Sigmoid colon (tissue), 7 donors: ENCODE measurements around the gene KRT76. TPM values are rescaled to one million over a fixed set of nuclear protein-coding genes. Genes with fewer than 3 reads are reported as not detected.

Experiments
- DNase-seq: peaks from one replicate; pipeline ENCODE4 v3.0.0-alpha.2; 2019
- H3K27ac ChIP-seq, 4 donors: fragments of 200-600 bp; sonication (generic); one replicate each; pipeline ENCODE4 v1.5.1; 2016 to 2019; ENCODE audit warnings: mild to moderate bottlenecking in 1 of 4
- H3K27me3 ChIP-seq, 3 donors: fragments of 200-600 bp; sonication (generic); one replicate each; pipeline ENCODE4 v1.5.1; 2019; ENCODE audit warnings: mild to moderate bottlenecking in 1 of 3
- H3K36me3 ChIP-seq, 4 donors: fragments of 200-600 bp; sonication (generic); one replicate each; pipeline ENCODE4 v1.5.1; 2016 to 2019
- H3K4me1 ChIP-seq, 4 donors: fragments of 200-600 bp; sonication (generic); one replicate each; pipeline ENCODE4 v1.5.1; 2017 to 2019
- H3K4me3 ChIP-seq, 4 donors: fragments of 200-600 bp; sonication (generic); one replicate each; pipeline ENCODE4 v1.5.1; 2017 to 2019; ENCODE audit warnings: mild to moderate bottlenecking in 2 of 4, moderate library complexity in 1 of 4
- H3K9me3 ChIP-seq, 4 donors: fragments of 200-600 bp in 3 of 4; sonication (generic) in 3 of 4; one replicate each; pipeline versions ENCODE4 v1.5.1 to v1.6.1; 2013 to 2019
- CTCF ChIP-seq, 4 experiments: fragments of 450-650 bp in 3 of 4; fragments of 200-600 bp in 1 of 4; IDR thresholded peaks; one replicate each; pipeline ENCODE4 v1.5.1; 2016 to 2019; ENCODE audit warnings: antibody characterized with exemption in 4 of 4, mild to moderate bottlenecking in 3 of 4, moderate library complexity in 2 of 4
- EP300 ChIP-seq, 4 donors: sonication (generic); formaldehyde crosslinking; IDR thresholded peaks; one replicate each; pipeline ENCODE4 v1.6.1; 2017; ENCODE audit warnings: antibody characterized with exemption in 4 of 4
- POLR2A ChIP-seq, 2 donors: fragments of 450-650 bp; IDR thresholded peaks; one replicate each; pipeline ENCODE4 v1.6.1; 2016; ENCODE audit warnings: antibody characterized with exemption in 2 of 2, mild to moderate bottlenecking in 2 of 2, moderate library complexity in 2 of 2
- POLR2AphosphoS5 ChIP-seq, 4 donors: sonication (generic); formaldehyde crosslinking; IDR thresholded peaks; one replicate each; pipeline ENCODE4 v1.6.1; 2017; ENCODE audit warnings: antibody characterized with exemption in 4 of 4
- WGBS, 2 donors: extraction: QIAGEN DNeasy Blood & Tissue Kit; methylation state at CpG; one replicate each; pipeline ENCODE4 v1.1.7; 2013; 5-methylcytosine and 5-hydroxymethylcytosine counted together
- intact Hi-C: fragments of 100-400 bp; cut with DNase I; formaldehyde crosslinking; loops from one replicate; pipeline ENCODE4 v1.15.1; 2023
- polyA plus RNA-seq, 3 donors: library from polyadenylated mRNA; stranded (reverse); fragments of 200-250 nt; gene quantifications; one replicate each; pipeline ENCODE4 v1.2.3, GENCODE V29; 2013
- total RNA-seq, 4 donors: library from RNA; depleted of rRNA; stranded (reverse); fragments of >200 nt; gene quantifications; one replicate each; pipeline ENCODE4 v1.1.0, GENCODE V29; 2016
- donor health status: healthy with polysubstance abuse.
- donor health status: Bipolar disorder and iron deficiency.
- donor health status: healthy.

Gene KRT76
- total and polyA plus RNA-seq, 7 donors, result not detected

DNA sequence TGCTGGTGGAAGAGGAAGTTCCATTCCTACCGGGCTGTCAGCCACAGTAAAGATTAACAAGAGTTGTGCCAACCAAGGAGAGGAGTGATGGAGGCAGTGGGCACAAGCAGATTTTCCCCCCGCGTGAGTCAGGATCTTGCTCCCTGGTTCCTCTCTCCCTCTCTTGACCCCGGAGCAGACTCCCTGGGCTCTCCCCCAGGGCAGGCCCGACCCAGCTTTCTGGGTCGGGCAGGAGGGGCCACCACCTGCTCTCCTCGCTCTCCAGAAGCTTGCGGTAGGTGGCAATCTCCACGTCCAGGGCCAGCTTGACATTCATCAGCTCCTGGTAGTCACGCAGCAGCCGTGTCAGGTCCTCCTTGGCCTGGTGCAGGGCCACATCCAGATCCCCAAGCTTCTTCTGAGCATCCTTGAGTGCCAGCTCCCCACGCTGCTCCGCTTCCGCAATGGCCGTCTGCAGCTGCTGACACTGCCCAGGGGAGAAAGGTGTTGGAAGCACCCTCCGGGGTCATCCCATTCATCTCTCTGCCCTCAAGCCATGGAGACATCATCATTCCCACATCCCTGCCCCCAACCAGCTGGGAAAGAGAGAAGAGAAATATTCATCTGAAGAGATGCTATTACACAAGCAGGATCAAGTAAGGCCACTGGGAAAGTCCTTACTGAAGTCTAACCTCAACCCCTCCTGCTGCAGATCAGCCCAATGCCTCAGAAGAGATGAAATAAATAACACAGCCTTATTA, 45.8 kb upstream of the KRT76 start:
- no peaks in the 10 kb centered on the region for H3K9me3 ChIP-seq
- H3K27me3 ChIP-seq, result peaks cover 0 to 6% (median 0%) of the 10 kb centered on the region in 3 donors
- H3K4me1 ChIP-seq, result peaks cover 0 to 11% (median 4%) of the 10 kb centered on the region in 4 donors
- WGBS, 2 donors, result 76 to 77% methylated on average over 16 of the region's 16 CpGs
- intact Hi-C loops, result no loop called here
- no peak overlapping the region for H3K4me3 ChIP-seq
- TF ChIP-seq POLR2A (IDR thresholded peaks at IDR 0.05), result no peak
- TF ChIP-seq CTCF (IDR thresholded peaks at IDR 0.05), result no peak
- TF ChIP-seq POLR2AphosphoS5 (IDR thresholded peaks at IDR 0.05), result no peak
- no peak for TF ChIP-seq EP300 (IDR thresholded peaks at IDR 0.05)
- H3K36me3 ChIP-seq, result no peaks in the 10 kb centered on the region
- H3K27ac ChIP-seq, result no peak overlapping the region
- no peak for DNase-seq

DNA sequence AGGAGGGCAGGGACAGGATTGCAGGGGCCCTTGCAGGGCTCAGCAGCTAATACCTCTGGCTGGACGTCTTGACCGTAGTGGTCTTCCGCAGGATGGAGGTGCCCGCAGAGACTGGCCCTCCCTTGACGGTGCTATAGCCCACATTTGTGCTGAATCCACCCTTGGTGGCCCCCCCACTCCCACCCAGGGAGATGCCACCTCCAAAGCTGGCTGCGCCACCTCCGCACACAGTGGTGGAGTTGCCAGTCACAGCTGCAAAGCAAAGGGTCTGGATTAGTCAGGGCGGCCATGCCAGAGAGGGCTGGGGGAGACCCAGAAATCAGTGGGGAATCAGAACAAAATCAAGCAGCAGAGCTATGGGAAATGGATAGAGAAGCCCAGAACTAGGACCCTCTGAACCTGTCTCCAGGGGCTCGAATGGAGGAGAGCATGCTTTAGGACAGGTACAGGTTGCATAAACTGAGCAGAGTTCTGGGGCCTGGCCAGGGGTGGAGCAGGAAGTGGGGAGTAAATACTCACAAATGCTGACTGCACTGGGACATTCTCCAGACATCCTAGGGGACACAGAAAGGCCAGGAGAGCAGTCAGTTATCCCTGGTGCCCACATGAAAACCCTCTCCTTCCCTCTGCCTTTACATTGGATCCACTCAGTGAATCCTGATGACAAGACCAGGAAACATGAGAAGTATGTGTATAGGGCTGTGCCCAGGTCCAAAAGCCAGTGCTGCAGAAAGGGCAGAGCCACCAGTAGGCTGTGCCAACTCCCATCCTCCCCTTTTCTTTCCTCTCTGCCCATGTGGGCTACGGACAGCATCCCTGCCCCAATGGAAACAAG, 44.9 kb upstream of the KRT76 start:
- TF ChIP-seq POLR2AphosphoS5 (IDR thresholded peaks at IDR 0.05), result no peak
- no peak for TF ChIP-seq POLR2A (IDR thresholded peaks at IDR 0.05)
- no peak for TF ChIP-seq CTCF (IDR thresholded peaks at IDR 0.05)
- TF ChIP-seq EP300 (IDR thresholded peaks at IDR 0.05), result no peak
- DNase-seq, result no peak
- Histone ChIP-seq H3K4me1 (peaks cover 0 to 11% (median 4%) of the 10 kb centered on the region in 4 donors), H3K4me3 (no peak overlapping the region), H3K27ac (no peak overlapping the region), H3K27me3 (peaks cover 0 to 6% (median 0%) of the 10 kb centered on the region in 3 donors), H3K9me3 (no peaks in the 10 kb centered on the region), H3K36me3 (no peaks in the 10 kb centered on the region)
- 76% methylated on average over 10 of the region's 10 CpGs for WGBS, 2 donors
- intact Hi-C loops, result no loop called here

DNA sequence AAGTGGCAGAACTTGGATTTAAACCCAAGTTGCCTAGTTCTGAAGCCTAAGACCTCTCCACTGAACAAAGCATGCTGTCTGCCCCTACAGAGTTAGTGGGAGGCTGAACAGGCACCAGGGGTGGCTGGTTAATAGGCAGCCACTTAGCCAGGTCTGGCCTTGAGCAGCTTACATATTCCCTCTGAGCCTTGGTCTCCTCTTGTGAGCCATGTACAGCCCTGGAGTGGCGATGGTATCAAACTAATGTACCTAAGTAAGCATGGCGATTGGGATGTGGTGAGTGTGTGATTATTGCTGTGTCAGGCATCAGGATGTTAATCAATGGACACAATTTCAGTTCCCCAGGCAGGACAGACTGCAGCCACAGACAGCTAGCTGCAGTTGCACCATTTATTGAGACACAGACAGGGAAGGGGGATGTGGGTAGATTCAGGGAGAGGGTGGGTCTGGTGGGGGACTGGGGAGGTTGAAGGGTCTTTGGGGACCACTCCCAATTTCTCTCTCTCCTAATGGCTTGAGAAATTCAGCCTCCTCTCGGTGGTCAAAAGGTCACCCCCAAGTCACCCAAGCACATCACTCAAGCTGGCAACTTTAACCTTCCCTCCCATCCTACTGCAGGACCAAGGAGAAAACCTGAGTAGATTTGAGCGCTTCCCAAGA, 44.1 kb upstream of the KRT76 start:
- Histone ChIP-seq H3K4me3 (no peak overlapping the region), H3K36me3 (no peaks in the 10 kb centered on the region), H3K9me3 (no peaks in the 10 kb centered on the region), H3K4me1 (peaks cover 0 to 11% (median 4%) of the 10 kb centered on the region in 4 donors), H3K27me3 (peaks cover 0 to 6% (median 0%) of the 10 kb centered on the region in 3 donors), H3K27ac (no peak overlapping the region)
- DNase-seq, result no peak
- WGBS, 2 donors, result 91 to 93% methylated on average over 4 of the region's 4 CpGs
- intact Hi-C loops, result no loop called here
- no peak for TF ChIP-seq CTCF (IDR thresholded peaks at IDR 0.05)
- no peak for TF ChIP-seq EP300 (IDR thresholded peaks at IDR 0.05)

GRCh38 chr12:52820521-52820920, 43.4 kb upstream of the KRT76 start:
- WGBS, 2 donors, result 89 to 95% methylated on average over 6 of the region's 6 CpGs
- DNase-seq, result no peak
- Histone ChIP-seq H3K36me3 (no peaks in the 10 kb centered on the region), H3K9me3 (no peaks in the 10 kb centered on the region), H3K27me3 (peaks cover 0 to 6% (median 0%) of the 10 kb centered on the region in 3 donors), H3K4me3 (no peak overlapping the region), H3K27ac (no peak overlapping the region), H3K4me1 (peaks cover 0 to 11% (median 4%) of the 10 kb centered on the region in 4 donors)
- intact Hi-C loops, result no loop called here
- TF ChIP-seq POLR2A (IDR thresholded peaks at IDR 0.05) (no peak), POLR2AphosphoS5 (IDR thresholded peaks at IDR 0.05) (no peak), EP300 (IDR thresholded peaks at IDR 0.05) (no peak), CTCF (IDR thresholded peaks at IDR 0.05) (no peak)
